ENCODE results near the gene DNM1L. TPM values are rescaled to one million over a fixed set of nuclear protein-coding genes. Genes with fewer than 3 reads are reported as not detected.

The DNM1L gene
- total and polyA plus RNA-seq, 2 donors from 2014 or later, result 30.5 to 66.2 TPM

GRCh38 chr12:32756476-32757066, 77.5 kb downstream of the DNM1L start:
- peaks cover 3 to 13% (median 11%) of the 10 kb centered on the region in 3 donors for H3K4me1 ChIP-seq (ENCODE audit: control insufficient read depth in 2 of 3, insufficient read depth in 2 of 3, low read depth in 1 of 3, low read length in 3 of 3)
- peak overlapping the region in 1 of 2 donors; percentile 88 for H3K27ac ChIP-seq (ENCODE audit: low read depth in 2 of 2, low read length in 2 of 2)
- intact Hi-C loops (cut with DNase I), result no loop called here
- no peaks in the 10 kb centered on the region for H3K27me3 ChIP-seq (ENCODE audit: control insufficient read depth, insufficient read depth, low read length)
- DNase-seq (peak in 4 of 5 donors; percentile 43 to 79 (median 58)), FAIRE-seq (no peak)
- no peaks in the 10 kb centered on the region for H3K9me3 ChIP-seq (ENCODE audit: control insufficient read depth in 2 of 3, insufficient read depth in 1 of 3, low read length in 3 of 3)
- peak overlapping the region; percentile 86 to 98 (median 88) for H3K4me3 ChIP-seq (ENCODE audit: low read length in 3 of 3)
- H3K36me3 ChIP-seq (ENCODE audit: control insufficient read depth in 2 of 3, insufficient read depth in 3 of 3, low read length in 3 of 3), result peaks cover 2 to 6% (median 4%) of the 10 kb centered on the region in 3 donors
- TF ChIP-seq CTCF (IDR thresholded peaks at IDR 0.05; ENCODE audit: borderline replicate concordance, extremely low read depth, insufficient read depth), result no peak
- H3K9ac ChIP-seq (ENCODE audit: low read length in 3 of 3), result peak overlapping the region in 1 of 3 donors; percentile 95

- Histone ChIP-seq H3K4me3 (ENCODE audit: low read length in 3 of 3) (no peak overlapping the region), H3K27ac (ENCODE audit: low read depth in 2 of 2, low read length in 2 of 2) (no peak overlapping the region), H3K4me1 (ENCODE audit: control insufficient read depth in 2 of 3, insufficient read depth in 2 of 3, low read depth in 1 of 3, low read length in 3 of 3) (peaks cover 3 to 13% (median 11%) of the 10 kb centered on the region in 3 donors), H3K36me3 (ENCODE audit: control insufficient read depth in 2 of 3, insufficient read depth in 3 of 3, low read length in 3 of 3) (peaks cover 0 to under 1% (median 0%) of the 10 kb centered on the region in 3 donors), H3K9me3 (ENCODE audit: control insufficient read depth in 2 of 3, insufficient read depth in 1 of 3, low read length in 3 of 3) (no peaks in the 10 kb centered on the region), H3K9ac (ENCODE audit: low read length in 3 of 3) (no peak overlapping the region), H3K27me3 (ENCODE audit: control insufficient read depth, insufficient read depth, low read length) (no peaks in the 10 kb centered on the region)
- no peak for FAIRE-seq
- TF ChIP-seq CTCF (IDR thresholded peaks at IDR 0.05; ENCODE audit: borderline replicate concordance, extremely low read depth, insufficient read depth), result no peak
- intact Hi-C loops (cut with DNase I), result no loop called here
- no peak for DNase-seq
Observed at GRCh38 chr12:32757157-32757556, 78.1 kb downstream of the DNM1L start.

GRCh38 chr12:32761716-32762115, 82.6 kb downstream of the DNM1L start:
- Histone ChIP-seq H3K4me1 (ENCODE audit: control insufficient read depth in 2 of 3, insufficient read depth in 2 of 3, low read depth in 1 of 3, low read length in 3 of 3) (no peaks in the 10 kb centered on the region), H3K9me3 (ENCODE audit: control insufficient read depth in 2 of 3, insufficient read depth in 1 of 3, low read length in 3 of 3) (no peaks in the 10 kb centered on the region), H3K27ac (ENCODE audit: low read depth in 2 of 2, low read length in 2 of 2) (no peak overlapping the region), H3K36me3 (ENCODE audit: control insufficient read depth in 2 of 3, insufficient read depth in 3 of 3, low read length in 3 of 3) (no peaks in the 10 kb centered on the region), H3K9ac (ENCODE audit: low read length in 3 of 3) (no peak overlapping the region), H3K4me3 (ENCODE audit: low read length in 3 of 3) (no peak overlapping the region), H3K27me3 (ENCODE audit: control insufficient read depth, insufficient read depth, low read length) (no peaks in the 10 kb centered on the region)
- FAIRE-seq (no peak), DNase-seq (no peak)
- intact Hi-C loops (cut with DNase I), result loop anchor here (10.0 kb wide), 2 partner anchors 153 to 1253 kb away; no protein-coding TSS in a partner anchor
- no peak for TF ChIP-seq CTCF (IDR thresholded peaks at IDR 0.05; ENCODE audit: borderline replicate concordance, extremely low read depth, insufficient read depth)
